HG02973 (cell line): ENCODE data around the gene SLTM.
"Not testable (repeated sequence)": the region's sequence is repeated elsewhere in the genome, so short reads cannot be mapped to it uniquely, and the experiment has no call there.

ENCODE experiments used
- ATAC-seq: cut with Tn5 transposase; IDR thresholded peaks from one replicate; pipeline ENCODE4 v1.9.1; 2021; ENCODE audit warnings: moderate library complexity; ENCODE audit not compliant: unreplicated experiment

SLTM gene

DNA sequence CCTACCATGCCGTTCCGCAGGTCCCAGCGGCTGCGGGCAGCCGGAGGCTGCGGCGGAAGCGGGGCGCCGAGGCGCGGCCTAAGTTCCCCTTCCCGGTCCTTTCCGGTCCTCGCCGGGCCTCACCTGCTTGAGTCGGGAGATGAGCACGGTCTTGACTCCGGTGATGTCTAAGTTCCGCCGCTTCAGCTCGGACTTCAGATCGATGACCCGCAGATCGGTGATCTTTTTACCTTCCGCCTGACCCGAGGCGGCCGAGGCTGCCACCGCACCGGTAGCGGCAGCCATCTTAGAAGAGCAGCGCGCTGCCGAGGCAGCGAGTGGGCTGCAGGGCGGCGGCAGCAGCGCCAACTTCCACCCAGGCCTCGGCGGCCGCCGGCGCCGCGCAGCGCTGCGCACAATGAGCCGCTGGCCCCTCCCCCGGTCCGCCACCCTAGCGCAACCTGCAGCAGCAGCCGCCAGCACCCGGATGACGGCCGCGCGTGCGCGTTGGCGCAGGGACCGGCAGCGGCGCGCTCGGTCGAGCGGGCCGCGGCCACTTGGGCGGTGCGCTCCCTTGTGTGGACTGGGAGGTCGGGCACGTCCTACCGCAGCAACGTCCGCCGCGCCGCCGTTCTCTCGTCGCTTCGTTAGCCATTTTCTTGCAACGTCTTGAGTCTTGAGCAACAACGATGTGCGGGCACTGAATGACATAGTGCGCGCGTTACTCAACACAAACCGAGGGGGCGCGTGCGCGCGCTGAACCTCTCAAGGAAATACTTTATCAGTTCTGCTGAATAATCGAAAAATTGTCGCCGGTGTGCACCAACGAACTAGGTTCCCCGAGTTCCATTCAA, at the start of gene SLTM:
Gene SLTM (minus strand): TSS at position 399 of the 833 bp plus-strand sequence. CDS start 114 bp downstream, at position 285.
- peak; percentile 88 for ATAC-seq

DNA sequence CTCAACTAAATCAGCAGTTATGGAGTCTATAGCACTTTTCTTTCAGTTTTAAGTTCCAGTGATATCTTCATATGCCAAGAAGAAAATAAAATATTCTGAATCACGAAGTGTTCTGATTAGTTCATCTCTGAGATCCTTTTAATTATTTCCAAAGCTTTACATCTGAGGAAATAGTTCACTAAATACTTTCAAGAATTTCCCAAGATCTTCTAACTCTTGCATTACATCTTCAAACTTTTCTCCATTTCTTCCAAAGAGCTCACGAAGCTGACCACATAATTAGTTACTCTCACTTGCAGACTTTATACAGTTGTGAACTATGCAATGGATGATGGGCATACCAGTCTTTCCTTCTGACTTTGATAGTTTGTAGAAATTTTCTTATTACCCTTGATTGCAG, 49.8 kb upstream of the SLTM start:
- no peak for ATAC-seq

DNA sequence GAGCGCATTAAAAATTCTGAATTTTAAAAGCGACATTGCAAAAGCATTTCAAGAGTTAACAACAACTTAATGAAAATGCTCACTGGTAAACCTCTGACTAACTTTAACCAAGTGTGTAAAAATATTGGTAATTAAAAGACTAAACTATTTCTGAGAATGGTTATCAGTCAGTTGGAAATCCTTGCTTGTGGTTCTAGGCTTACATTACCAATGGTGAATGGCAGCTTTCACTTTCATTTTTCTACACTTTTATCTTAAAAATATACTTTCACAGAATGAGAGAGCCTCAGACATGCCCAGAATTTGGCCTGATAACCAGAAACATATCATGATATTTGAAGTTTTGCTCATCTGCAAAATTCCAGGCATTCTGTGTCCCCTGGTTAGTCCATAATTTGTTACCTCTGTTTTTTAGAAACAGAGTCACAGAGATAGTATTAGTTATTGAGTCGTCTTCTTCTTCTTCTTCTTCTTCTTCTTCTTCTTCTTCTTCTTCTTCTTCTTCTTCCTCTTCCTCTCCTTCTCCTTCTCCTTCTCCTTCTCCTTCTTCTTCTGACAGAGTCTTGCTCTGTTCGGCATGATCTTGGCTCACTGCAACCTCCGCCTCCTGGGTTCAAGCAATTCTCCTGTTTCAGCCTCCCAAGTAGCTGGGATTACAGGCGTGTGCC, 48.5 kb upstream of the SLTM start:
- no peak for ATAC-seq

DNA sequence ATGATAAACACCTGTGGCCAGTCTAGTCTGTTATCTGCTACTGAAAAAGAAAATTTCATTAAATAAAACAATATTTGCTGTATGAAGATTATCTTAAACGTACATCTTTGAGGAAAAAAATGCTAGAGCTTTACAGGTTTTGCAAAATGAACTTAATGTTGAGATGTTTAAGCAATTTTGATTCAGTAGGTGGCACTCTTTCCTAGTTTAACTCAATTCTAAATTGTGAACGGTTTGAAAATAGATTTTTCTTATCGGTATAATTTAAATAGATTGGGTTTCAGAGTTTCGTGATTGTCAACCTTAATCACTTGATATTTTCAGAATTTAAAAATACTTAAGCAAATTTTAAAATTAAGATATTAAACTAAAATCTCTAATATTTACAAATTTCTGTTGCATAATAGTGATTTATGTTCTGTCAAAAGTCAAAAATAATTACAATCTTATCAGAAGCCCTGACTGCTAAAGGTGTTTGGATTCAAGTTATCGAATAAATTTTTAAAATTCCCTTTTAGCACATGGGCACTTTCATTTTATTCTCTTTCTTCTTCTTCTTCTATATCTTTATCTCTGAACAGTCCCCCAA, 47.0 kb upstream of the SLTM start:
- no peak for ATAC-seq

DNA sequence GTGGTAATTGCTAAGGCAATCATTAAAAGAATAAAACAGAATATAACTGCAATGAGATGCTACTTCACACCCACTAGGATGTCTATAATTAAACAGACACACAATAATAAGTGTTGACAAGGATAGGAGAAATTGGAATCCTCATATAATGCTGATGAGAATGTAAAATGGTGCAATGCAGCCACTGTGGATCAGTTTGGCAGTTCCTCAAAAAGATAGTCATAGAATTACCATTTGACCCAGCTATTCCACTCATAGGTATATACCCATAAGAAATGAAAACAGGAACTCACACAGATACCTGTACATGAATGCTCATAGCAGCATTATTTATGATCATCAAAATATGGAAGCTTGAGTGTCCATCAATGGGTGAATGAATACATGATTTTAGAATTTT, 44.4 kb upstream of the SLTM start:
- no peak for ATAC-seq

DNA sequence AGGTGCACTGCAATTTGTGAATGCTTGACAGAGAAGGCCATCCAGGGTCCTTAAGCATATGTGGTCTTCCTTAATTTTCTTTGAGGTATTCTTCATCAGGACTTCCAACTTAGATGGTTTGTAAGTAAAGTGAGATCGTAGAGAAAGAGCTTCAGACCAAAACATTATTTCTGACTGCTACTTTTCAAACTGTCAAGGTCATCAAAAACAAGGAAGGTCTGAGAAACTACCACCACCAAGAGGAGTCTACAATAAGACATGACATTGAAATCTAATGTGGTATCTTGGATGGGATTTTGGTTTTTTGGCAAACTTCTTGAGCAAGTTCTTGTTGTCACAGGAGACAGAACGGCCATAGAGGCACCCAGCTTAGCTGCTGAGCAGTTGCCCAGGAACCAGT, 34.0 kb upstream of the SLTM start:
- no peak for ATAC-seq

DNA sequence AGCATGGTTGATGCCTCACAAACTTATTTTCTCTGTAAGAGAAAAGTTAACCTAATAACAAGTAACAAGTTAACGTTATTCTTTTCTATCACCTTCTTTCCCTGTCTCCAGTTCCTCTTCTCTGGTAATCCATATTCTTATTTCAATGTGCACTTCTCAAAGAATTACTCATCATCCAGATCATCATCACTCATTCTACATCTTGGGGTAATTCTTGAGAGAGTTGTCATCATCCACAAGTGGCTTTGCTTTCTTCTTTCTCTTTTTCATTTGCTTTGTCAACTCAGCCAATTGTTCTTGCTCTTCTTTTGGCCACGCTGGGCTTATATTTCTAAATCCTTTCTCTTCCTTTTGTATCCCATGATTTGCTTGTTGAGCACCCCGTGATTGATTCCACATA, 33.2 kb upstream of the SLTM start:
- no peak for ATAC-seq

DNA sequence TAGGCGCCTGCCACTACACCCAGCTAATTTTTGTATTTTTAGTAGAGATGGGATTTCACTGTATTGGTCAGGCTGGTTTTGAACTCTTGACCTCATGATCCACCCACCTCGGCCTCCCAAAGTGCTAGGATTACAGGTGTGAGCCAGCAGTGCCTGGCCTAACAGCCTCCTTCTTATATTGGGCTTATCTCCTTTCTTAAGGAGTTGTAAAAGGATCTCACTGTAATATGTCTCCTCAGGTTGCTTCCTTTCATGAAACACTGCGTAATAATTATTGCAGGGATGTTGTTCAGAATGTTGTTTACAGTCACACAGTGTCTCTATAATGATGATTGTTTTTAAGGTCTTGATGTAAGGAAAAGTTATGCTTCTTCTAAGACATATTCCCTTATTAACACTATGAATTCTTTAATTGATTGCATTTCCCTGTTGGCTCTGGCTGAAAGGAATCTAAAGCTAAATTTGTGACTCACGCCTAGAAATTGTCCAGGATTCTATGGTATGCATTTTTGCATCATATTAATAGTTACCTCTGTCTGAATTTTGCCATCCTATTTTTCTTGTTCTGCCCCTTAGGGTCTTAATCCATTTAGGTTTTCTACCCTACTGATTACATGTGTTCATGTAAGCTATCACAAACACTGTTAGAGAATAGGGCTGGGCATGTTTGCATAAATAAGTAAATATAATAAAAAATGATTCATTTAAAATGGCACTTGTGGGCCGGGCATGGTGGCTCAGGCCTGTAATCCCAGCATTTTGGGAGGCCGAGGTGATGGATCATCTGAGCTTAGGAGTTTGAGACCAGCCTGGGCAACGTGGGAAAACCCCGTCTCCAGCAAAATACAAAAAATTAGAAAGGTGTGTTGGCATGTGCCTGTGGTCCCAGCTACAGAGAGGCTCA, 29.4 kb upstream of the SLTM start:
- no peak for ATAC-seq

DNA sequence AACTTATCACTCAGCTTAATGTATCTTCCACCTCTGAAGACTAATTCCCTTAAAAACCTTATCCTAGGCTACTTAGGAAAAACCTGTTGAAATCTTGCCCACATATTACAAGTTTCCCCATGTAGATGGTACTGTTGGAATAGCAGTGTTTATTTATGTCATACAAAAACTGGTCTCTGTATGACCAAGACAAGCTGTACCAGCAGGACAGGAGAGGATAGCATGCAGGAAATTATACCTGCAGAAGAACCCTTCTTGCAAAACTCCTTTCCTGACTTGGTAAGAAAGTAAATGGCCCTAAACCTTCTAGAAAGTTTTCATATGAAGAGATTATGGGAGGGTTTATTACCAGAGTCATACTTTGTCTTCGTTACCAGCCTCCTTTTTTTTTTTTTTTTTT, 28.7 kb upstream of the SLTM start:
- ATAC-seq = no peak

DNA sequence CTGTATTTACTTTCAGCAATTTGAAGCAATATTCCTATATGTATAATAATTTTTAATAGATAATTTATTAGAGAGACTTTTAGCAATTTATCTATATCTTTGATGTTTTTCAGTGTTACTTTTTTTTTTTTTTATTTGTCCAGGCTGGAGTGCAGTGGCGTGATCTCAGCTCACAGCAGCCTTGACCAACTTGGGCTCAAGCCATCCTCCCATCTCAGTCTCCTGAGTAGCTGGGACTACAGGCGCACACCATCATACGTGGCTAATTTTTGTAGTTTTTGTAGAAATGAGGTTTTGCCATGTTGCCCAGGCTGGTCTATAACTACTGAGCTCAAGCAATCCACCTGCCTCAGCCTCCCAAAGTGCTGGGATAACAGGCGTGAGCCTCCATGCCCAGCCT, 25.3 kb upstream of the SLTM start:
- no peak for ATAC-seq

DNA sequence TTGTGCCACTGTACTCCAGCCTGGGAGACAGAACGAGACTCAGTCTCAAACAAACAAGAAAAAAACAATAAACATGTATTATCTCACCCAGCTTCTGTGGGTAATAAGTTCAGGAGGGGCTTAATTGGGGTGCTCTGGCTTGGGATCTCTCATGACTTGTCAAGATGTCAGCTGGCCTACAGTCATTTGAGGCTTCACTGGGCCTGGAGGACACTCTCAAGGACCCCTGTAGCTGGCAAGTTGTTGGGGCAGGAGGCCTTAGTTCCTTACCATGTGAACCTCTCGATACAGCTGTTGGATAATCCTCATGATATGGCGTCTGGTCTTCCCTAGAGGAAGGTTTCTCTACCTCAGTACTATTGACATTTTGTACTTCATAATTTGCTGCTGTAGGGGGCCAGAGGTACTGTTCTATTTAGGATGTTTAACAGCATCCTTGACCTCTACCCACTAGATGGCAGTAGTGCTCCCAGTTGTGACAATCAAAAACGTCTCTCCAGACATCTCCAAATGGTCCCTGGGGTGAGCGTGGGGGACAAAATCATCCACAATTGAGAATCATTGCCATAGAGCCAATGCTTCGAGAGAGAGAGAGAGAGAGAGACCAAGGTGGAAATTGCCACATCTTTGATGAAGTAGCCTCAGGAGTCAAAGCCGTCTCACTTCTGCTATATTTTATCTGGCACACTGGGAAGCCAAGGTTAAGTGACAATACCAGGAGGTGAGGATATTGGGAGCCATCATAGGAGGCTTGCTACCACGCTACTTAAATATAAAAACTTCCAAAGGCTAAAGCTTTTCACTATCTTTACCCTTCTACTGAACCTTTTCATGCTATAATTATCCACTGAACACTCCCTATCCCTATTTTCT, 23.9 kb upstream of the SLTM start:
- peak; percentile 67 for ATAC-seq

DNA sequence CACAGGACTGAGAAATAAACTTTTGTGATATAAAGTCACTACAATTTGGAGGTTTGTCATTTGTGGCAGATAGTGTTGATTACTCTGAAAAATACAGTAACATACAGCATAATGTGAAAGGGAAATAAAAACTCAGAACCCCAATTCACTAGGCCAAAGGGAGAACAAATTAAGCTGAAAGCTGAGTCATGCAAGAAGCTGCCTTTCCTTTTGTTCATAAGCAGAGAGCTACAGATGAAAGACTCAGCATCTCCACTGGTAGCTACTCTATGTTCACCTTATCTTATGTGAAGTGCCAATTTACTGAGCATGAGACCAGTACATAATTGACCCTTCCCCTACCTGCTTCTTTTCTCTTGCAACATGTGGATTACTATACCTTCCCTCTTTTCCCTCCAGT, 19.3 kb upstream of the SLTM start:
- no peak for ATAC-seq

DNA sequence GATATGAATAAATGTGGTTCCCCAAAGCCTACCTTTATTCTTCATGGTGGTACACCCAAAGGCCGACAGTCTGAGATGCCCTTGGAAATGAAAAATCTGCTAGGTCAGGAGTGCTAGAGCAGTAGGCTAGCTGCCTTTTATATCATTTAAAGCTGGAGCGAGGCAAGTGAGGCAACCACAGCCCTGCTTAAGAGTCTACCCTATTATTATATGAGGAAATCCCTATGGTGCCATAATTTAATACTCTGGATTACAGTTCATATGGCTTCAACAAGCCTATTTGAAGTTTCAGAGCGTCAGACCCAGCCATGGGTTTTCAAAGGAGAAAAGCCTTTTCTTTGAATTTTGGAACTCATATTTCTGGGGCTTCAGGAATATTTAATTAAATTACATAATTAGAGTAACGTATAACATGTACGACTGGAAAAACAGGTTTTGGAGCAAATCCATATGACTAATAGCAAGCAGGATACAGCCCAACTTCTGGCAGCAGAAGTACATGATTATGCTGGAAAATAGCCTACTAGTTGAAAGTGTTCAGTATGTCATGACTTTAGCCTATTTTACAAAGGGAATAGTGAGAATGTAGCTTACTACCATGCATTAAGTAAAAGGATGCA, 18.0 kb upstream of the SLTM start:
- ATAC-seq = no peak

DNA sequence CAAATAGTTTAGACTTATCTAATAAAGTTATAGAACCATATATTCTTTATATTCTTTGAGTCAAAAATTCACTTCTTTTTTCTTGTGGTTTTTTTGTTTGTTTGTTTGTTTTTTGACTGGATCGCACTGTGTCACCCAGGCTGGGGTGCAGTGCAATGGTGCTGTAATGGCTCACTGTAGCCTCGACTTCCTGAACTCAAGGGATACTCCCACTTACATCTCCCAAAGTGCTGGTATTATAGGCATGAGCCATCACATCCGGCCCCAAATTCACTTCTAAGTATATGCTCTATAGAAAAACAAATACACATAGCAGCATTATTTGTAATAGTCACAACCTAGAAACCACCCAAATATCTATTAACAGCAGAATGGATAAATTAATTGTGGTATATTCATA, 13.7 kb upstream of the SLTM start:
- ATAC-seq = no peak

DNA sequence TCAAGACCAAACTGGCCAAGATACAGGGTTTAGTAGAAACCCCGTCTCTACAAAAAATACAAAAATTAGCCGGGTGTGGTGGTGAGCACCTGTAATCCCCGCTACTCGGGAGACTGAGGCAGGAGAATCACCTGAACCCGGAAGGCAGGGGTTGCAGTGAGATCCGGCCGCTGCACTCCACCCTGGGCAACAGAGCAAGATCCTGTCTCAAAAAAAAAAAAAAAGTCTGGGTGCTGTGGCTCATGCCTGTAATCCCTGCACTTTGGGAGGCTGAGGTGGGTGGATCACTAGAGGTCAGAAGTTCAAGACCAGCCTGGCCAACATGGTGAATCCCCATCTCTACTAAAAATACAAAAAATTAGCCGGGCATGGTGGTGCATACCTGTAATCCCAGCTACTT, 1.5 kb upstream of the SLTM start:
- not testable (repeated sequence) for ATAC-seq

DNA sequence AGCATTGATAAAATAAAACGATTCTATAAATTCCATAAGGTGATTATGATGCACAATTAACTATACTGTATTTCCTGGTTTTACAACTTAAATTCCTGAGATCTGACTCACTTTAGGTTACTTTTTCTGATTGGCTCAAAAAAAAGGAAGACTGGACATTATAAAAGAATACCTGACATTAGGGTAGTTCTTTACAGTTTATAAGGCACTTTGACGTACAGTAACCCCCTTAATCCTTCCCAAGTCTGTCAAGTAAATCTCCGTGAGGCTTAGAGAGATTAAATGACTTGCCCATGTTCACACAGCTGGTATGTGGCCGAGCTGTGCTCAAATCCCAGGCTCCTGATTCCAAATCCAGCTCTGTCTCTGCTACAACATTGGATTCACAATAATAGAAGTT, 1.0 kb upstream of the SLTM start:
- no peak for ATAC-seq

DNA sequence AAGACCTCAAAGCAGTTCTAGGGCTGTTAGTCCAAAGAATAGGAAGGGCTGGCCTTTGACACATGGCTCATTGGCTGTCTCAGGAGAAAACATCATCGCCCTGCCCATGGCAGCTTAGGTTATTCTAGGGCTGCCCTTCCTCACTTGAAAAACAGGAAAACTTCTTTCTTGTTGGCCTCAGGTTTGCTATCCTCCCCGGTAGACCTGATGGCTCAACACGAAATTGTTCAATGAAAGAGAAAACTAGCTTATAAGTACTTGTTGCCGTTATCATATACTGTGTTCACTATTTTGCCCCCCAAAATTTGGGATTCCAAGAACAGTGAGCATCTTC, 602 bp upstream of the SLTM start:
- no peak for ATAC-seq

DNA sequence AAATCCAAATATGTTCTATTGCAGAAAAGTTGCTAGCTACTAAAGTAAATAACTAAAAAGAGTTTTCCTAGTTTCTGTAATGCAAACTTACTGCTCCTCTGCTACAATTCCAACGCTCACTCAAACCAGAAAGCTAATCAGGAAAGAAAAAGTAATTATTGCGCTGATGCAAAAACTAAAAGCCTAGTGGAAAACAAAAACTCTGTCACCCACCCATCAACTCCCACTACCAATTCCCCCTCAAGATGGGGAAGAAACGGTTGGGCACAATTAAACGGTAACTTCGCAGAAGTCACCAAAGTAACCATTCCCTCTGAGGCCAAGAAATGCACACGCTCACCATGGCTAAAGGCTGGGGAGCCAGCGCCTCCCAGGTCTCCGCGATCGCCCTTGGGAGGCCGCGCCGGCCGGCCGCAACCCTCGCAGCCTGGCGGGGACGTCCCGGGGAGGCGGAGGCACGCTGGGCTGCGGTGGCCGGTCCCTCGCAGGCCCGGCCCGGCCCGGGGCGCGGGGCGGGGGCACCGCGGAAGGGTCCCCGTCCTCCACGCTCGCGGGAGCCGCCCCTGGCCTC, 684 bp downstream of the SLTM start:
- ATAC-seq = peak; percentile 24

DNA sequence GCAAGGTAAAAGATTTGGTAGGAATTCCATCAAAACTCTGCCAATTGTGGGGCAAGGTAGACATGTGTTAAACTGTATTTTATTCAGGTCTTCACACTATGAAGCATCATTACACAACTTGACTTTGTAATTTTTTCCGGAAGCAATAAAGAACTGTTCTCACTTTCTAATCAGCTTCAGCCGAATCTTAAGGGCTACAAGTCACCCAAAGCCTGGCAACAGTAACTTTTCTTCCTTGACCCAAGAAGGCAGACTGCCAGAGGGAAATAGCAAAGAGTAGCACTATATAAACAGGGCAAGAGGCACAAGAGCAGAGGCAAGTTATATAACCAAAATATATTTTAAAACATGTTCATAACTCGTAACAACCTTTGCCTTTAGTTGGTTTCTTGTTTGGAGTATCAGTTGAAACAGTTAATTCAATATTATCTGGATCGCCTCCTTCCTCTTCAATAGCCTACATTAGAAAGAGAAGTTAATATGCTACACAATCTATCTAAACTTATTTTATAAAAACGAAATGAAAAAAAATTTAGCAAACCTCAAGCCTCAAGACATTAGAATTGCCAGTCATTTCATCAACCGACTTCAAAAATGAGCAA, 1.4 kb downstream of the SLTM start:
- no peak for ATAC-seq
